HEK293 (cell line): Measurements from ENCODE around the gene CABP4.

Experiments used
- CTCF ChIA-PET: fragments of 350-600 bp; formaldehyde crosslinking; extraction: SDS; loops from one replicate; lab custom pipeline; 2021; ENCODE audit warnings: antibody characterized with exemption; lab: Yijun Ruan, JAX
- POLR2A ChIA-PET: fragments of 300-600 bp; formaldehyde crosslinking; extraction: SDS; loops from one replicate; lab custom pipeline; 2020; ENCODE audit warnings: antibody characterized with exemption, inconsistent platforms; lab: Yijun Ruan, JAX
- H3K27ac ChIP-seq: fragments of 200-500 bp; sonication (Bioruptor generic); 2 replicates; pipeline ENCODE4 v1.5.1; 2014; ENCODE audit warnings: low read depth, low read length, control low read depth, inconsistent platforms; ENCODE audit errors: extremely low read depth
- H3K36me3 ChIP-seq, 2 experiments: fragments of 200-500 bp in 1 of 2; sonication (Bioruptor generic) in 1 of 2; 1 replicate in 1 of 2; 2 replicates in 1 of 2; pipeline ENCODE4 v1.5.1; 2014 to 2017; ENCODE audit warnings: inconsistent platforms in 2 of 2, low read length in 2 of 2; ENCODE audit not compliant: control insufficient read depth in 2 of 2, insufficient read depth in 1 of 2
- H3K4me1 ChIP-seq: fragments of 200-500 bp; sonication (Bioruptor generic); 2 replicates; pipeline ENCODE4 v1.5.1; 2014; ENCODE audit warnings: mild to moderate bottlenecking, low read length, inconsistent platforms; ENCODE audit not compliant: control insufficient read depth, insufficient read depth
- H3K4me3 ChIP-seq: 2 replicates; pipeline ENCODE4 v1.5.1; 2011; ENCODE audit warnings: low read depth, mild to moderate bottlenecking, control low read depth, low read length, moderate library complexity
- H3K9me3 ChIP-seq: fragments of 200-500 bp; sonication (Bioruptor generic); 2 replicates; pipeline ENCODE4 v1.5.1; 2014; ENCODE audit warnings: low read depth, low read length, inconsistent platforms; ENCODE audit not compliant: control insufficient read depth, insufficient read depth
- GLIS1 ChIP-seq: fragments of 450-650 bp; formaldehyde crosslinking; IDR thresholded peaks from 2 replicates; pipeline ENCODE4 v1.5.1; 2016; ENCODE audit warnings: missing biosample characterization, missing genetic modification characterization
- KLF16 ChIP-seq: fragments of 450-650 bp; formaldehyde crosslinking; IDR thresholded peaks from 2 replicates; pipeline ENCODE4 v1.5.1; 2017; ENCODE audit warnings: missing biosample characterization, missing genetic modification characterization
- SETDB1 ChIP-seq: IDR thresholded peaks from one replicate; pipeline ENCODE4 v1.6.1; 2017; ENCODE audit warnings: mild to moderate bottlenecking, low read length, moderate library complexity, mixed read lengths; ENCODE audit not compliant: insufficient read length
- SP3 ChIP-seq: fragments of 450-650 bp; formaldehyde crosslinking; IDR thresholded peaks from 2 replicates; pipeline ENCODE4 v1.5.1; 2016; ENCODE audit warnings: missing biosample characterization, missing genetic modification characterization
- YY1 ChIP-seq: fragments of 450-650 bp; formaldehyde crosslinking; IDR thresholded peaks from 2 replicates; pipeline ENCODE4 v1.5.1; 2018; ENCODE audit warnings: missing biosample characterization, missing genetic modification characterization
- ZBTB1 ChIP-seq: fragments of 450-650 bp; formaldehyde crosslinking; IDR thresholded peaks from 2 replicates; pipeline ENCODE4 v1.5.1; 2016; ENCODE audit warnings: missing biosample characterization, missing genetic modification characterization
- ZBTB20 ChIP-seq: fragments of 450-650 bp; formaldehyde crosslinking; IDR thresholded peaks from 2 replicates; pipeline ENCODE4 v1.5.1; 2016; ENCODE audit warnings: missing biosample characterization, missing genetic modification characterization
- ZNF335 ChIP-seq: fragments of 450-650 bp; formaldehyde crosslinking; conservative IDR thresholded peaks from 2 replicates; pipeline ENCODE4 v1.5.1; 2016; ENCODE audit warnings: missing biosample characterization, missing genetic modification characterization
- ZNF558 ChIP-seq: fragments of 450-650 bp; formaldehyde crosslinking; IDR thresholded peaks from 2 replicates; pipeline ENCODE4 v1.5.1; 2016; ENCODE audit warnings: missing biosample characterization, missing genetic modification characterization
- ZNF629 ChIP-seq: fragments of 450-650 bp; formaldehyde crosslinking; IDR thresholded peaks from 2 replicates; pipeline ENCODE4 v1.5.1; 2017; ENCODE audit warnings: missing biosample characterization, missing genetic modification characterization
- ZNF76 ChIP-seq: fragments of 450-650 bp; formaldehyde crosslinking; IDR thresholded peaks from 2 replicates; pipeline ENCODE4; 2016; ENCODE audit warnings: low read depth, missing biosample characterization, missing genetic modification characterization, borderline replicate concordance
- TF ChIP-seq, protein P1 (sequence below): fragments of 450-650 bp; formaldehyde crosslinking; IDR thresholded peaks from 2 replicates; pipeline ENCODE4 v1.5.1; 2016; ENCODE audit warnings: missing biosample characterization, missing genetic modification characterization
- TF ChIP-seq, protein P2 (sequence below): fragments of 450-650 bp; formaldehyde crosslinking; IDR thresholded peaks from 2 replicates; pipeline ENCODE4 v1.5.1; 2016; ENCODE audit warnings: missing biosample characterization, missing genetic modification characterization
- TF ChIP-seq, protein P3 (sequence below): fragments of 450-650 bp; formaldehyde crosslinking; IDR thresholded peaks from 2 replicates; pipeline ENCODE4 v1.5.1; 2016; ENCODE audit warnings: missing biosample characterization, missing genetic modification characterization, low read depth
- TF ChIP-seq, protein P4 (sequence below): fragments of 450-650 bp; formaldehyde crosslinking; IDR thresholded peaks from 2 replicates; pipeline ENCODE4 v1.5.1; 2016; ENCODE audit warnings: missing biosample characterization, missing genetic modification characterization
- TF ChIP-seq, protein P5 (sequence below): fragments of 450-650 bp; formaldehyde crosslinking; IDR thresholded peaks from 2 replicates; pipeline ENCODE4 v1.5.1; 2016; ENCODE audit warnings: missing biosample characterization, missing genetic modification characterization
- TF ChIP-seq, protein P6 (sequence below): fragments of 450-650 bp; formaldehyde crosslinking; IDR thresholded peaks from 2 replicates; pipeline ENCODE4 v1.5.1; 2016; ENCODE audit warnings: missing biosample characterization, missing genetic modification characterization
- TF ChIP-seq, protein P7 (sequence below): fragments of 450-650 bp; formaldehyde crosslinking; conservative IDR thresholded peaks from 2 replicates; pipeline ENCODE4 v1.5.1; 2016; ENCODE audit warnings: low read depth, missing biosample characterization, missing genetic modification characterization

The CABP4 gene

DNA sequence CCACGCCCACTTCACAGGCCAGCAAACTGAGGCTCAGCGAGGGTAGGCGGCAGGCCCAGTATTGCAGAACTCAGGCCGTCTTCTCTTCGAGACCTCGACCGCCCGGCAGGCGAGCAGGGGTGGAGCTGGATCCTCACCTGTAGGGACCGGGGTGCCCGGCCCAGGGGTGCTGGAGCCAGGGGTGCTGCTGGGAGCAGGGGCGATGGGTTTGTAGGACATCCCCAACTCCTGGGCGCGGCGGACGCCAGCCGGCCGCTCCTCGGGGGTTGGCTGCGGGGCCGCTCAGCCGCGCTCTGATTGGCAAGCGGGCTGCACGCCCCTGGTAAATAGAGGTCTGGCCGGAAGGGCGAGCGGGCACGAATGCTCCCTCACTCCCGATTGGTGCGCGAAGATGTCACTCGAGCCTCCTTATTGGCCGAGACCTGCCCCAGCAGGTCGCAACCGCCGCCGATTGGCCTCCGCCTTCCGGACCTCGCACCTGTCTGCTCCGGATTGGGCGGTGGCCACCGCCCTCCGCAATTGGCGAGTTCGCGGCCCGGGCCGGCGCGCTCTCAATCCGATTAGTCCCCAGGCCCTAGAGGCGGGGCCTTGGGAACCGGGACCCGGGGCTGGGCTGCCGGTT lies 52.8 kb downstream of the CABP4 start, which contains the start of gene CDK2AP2 (continued):
- TF ChIP-seq, protein P1, sequence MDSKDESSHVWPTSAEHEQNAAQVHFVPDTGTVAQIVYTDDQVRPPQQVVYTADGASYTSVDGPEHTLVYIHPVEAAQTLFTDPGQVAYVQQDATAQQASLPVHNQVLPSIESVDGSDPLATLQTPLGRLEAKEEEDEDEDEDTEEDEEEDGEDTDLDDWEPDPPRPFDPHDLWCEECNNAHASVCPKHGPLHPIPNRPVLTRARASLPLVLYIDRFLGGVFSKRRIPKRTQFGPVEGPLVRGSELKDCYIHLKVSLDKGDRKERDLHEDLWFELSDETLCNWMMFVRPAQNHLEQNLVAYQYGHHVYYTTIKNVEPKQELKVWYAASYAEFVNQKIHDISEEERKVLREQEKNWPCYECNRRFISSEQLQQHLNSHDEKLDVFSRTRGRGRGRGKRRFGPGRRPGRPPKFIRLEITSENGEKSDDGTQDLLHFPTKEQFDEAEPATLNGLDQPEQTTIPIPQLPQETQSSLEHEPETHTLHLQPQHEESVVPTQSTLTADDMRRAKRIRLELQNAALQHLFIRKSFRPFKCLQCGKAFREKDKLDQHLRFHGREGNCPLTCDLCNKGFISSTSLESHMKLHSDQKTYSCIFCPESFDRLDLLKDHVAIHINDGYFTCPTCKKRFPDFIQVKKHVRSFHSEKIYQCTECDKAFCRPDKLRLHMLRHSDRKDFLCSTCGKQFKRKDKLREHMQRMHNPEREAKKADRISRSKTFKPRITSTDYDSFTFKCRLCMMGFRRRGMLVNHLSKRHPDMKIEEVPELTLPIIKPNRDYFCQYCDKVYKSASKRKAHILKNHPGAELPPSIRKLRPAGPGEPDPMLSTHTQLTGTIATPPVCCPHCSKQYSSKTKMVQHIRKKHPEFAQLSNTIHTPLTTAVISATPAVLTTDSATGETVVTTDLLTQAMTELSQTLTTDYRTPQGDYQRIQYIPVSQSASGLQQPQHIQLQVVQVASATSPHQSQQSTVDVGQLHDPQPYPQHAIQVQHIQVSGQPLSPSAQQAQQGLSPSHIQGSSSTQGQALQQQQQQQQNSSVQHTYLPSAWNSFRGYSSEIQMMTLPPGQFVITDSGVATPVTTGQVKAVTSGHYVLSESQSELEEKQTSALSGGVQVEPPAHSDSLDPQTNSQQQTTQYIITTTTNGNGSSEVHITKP = peak; percentile 92
- TF ChIP-seq ZNF76 = peak; percentile 77; the same call in 1 of the 2 replicates

DNA sequence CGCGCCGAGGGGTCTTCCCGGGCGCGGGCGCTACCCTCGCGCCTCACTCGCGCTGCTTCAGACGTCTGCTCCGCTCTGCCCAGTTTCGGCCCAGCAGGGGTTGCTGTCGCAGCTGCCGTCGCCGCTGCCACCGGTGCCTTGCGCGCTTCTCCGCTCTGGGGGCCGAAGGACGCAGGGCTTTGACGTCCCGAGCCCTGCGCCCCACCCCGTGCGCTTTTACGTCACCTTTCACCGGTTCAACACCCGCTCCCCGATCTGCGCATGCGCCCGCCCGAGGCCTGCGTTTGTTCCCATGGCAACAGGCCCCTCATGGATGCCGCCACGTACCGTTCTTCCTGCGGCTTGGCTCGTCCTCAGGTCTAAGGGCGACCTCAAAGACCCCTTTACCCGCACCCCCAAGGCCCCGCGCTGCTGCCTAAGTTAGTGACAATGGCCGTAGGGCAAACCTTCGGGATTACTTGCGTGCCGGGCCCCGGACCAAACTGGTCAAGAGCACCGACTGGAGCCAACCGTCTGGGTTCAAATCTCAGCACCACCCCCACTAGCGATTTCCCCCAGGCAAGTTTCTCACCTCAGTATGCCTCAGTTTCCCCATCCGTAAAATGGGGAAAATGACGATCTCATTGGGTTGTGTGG lies 53.5 kb downstream of the CABP4 start:
- H3K4me1 ChIP-seq = no peaks in the 10 kb centered on the region
- peaks cover 0 to 6% of the 10 kb centered on the region in 2 experiments; a peak in 1 of 3 replicates for H3K36me3 ChIP-seq
- H3K9me3 ChIP-seq = no peaks in the 10 kb centered on the region
- ChIA-PET CTCF (no interaction called here), POLR2A (no interaction called here)
- H3K27ac ChIP-seq = no peak overlapping the region; the same call in 1 of the 2 replicates
- peak overlapping the region; percentile 90 for H3K4me3 ChIP-seq
- TF ChIP-seq, protein P2, sequence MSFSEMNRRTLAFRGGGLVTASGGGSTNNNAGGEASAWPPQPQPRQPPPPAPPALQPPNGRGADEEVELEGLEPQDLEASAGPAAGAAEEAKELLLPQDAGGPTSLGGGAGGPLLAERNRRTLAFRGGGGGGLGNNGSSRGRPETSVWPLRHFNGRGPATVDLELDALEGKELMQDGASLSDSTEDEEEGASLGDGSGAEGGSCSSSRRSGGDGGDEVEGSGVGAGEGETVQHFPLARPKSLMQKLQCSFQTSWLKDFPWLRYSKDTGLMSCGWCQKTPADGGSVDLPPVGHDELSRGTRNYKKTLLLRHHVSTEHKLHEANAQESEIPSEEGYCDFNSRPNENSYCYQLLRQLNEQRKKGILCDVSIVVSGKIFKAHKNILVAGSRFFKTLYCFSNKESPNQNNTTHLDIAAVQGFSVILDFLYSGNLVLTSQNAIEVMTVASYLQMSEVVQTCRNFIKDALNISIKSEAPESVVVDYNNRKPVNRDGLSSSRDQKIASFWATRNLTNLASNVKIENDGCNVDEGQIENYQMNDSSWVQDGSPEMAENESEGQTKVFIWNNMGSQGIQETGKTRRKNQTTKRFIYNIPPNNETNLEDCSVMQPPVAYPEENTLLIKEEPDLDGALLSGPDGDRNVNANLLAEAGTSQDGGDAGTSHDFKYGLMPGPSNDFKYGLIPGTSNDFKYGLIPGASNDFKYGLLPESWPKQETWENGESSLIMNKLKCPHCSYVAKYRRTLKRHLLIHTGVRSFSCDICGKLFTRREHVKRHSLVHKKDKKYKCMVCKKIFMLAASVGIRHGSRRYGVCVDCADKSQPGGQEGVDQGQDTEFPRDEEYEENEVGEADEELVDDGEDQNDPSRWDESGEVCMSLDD (tag by site-specific recombination) = peak; percentile 70
- TF ChIP-seq GLIS1 (tag by site-specific recombination) (peak; percentile 64), ZNF335 (tag by site-specific recombination) (peak; percentile 98), SP3 (tag by site-specific recombination) (no peak; the same call in 1 of the 2 replicates), SETDB1 (no peak), ZBTB20 (peak; percentile 94), YY1 (tag by site-specific recombination) (peak; percentile 52; the same call in 1 of the 2 replicates), ZNF558 (tag by site-specific recombination) (no peak), ZNF629 (tag by site-specific recombination) (peak; percentile 98), KLF16 (0 out of 2 replicates have a peak, but pooled peaks have one; percentile 36), ZBTB1 (tag by site-specific recombination) (no peak)
- TF ChIP-seq, protein P3, sequence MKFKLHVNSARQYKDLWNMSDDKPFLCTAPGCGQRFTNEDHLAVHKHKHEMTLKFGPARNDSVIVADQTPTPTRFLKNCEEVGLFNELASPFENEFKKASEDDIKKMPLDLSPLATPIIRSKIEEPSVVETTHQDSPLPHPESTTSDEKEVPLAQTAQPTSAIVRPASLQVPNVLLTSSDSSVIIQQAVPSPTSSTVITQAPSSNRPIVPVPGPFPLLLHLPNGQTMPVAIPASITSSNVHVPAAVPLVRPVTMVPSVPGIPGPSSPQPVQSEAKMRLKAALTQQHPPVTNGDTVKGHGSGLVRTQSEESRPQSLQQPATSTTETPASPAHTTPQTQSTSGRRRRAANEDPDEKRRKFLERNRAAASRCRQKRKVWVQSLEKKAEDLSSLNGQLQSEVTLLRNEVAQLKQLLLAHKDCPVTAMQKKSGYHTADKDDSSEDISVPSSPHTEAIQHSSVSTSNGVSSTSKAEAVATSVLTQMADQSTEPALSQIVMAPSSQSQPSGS (tag by site-specific recombination) = peak; percentile 28; the same call in 1 of the 2 replicates
- TF ChIP-seq, protein P4, sequence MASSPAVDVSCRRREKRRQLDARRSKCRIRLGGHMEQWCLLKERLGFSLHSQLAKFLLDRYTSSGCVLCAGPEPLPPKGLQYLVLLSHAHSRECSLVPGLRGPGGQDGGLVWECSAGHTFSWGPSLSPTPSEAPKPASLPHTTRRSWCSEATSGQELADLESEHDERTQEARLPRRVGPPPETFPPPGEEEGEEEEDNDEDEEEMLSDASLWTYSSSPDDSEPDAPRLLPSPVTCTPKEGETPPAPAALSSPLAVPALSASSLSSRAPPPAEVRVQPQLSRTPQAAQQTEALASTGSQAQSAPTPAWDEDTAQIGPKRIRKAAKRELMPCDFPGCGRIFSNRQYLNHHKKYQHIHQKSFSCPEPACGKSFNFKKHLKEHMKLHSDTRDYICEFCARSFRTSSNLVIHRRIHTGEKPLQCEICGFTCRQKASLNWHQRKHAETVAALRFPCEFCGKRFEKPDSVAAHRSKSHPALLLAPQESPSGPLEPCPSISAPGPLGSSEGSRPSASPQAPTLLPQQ (tag by site-specific recombination) = peak; percentile 66
- TF ChIP-seq, protein P5, sequence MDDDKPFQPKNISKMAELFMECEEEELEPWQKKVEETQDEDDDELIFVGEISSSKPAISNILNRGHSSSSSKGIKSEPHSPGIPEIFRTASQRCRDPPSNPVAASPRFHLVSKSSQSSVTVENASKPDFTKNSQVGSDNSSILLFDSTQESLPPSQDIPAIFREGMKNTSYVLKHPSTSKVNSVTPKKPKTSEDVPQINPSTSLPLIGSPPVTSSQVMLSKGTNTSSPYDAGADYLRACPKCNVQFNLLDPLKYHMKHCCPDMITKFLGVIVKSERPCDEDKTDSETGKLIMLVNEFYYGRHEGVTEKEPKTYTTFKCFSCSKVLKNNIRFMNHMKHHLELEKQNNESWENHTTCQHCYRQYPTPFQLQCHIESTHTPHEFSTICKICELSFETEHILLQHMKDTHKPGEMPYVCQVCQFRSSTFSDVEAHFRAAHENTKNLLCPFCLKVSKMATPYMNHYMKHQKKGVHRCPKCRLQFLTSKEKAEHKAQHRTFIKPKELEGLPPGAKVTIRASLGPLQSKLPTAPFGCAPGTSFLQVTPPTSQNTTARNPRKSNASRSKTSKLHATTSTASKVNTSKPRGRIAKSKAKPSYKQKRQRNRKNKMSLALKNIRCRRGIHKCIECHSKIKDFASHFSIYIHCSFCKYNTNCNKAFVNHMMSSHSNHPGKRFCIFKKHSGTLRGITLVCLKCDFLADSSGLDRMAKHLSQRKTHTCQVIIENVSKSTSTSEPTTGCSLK (tag by site-specific recombination) = no peak
- TF ChIP-seq, protein P6, sequence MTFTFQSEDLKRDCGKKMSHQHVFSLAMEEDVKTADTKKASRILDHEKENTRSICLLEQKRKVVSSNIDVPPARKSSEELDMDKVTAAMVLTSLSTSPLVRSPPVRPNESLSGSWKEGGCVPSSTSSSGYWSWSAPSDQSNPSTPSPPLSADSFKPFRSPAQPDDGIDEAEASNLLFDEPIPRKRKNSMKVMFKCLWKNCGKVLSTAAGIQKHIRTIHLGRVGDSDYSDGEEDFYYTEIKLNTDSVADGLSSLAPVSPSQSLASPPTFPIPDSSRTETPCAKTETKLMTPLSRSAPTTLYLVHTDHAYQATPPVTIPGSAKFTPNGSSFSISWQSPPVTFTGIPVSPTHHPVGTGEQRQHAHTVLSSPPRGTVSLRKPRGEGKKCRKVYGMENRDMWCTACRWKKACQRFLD (tag by site-specific recombination) = peak; percentile 78; the same call in 1 of the 2 replicates
- TF ChIP-seq, protein P7, sequence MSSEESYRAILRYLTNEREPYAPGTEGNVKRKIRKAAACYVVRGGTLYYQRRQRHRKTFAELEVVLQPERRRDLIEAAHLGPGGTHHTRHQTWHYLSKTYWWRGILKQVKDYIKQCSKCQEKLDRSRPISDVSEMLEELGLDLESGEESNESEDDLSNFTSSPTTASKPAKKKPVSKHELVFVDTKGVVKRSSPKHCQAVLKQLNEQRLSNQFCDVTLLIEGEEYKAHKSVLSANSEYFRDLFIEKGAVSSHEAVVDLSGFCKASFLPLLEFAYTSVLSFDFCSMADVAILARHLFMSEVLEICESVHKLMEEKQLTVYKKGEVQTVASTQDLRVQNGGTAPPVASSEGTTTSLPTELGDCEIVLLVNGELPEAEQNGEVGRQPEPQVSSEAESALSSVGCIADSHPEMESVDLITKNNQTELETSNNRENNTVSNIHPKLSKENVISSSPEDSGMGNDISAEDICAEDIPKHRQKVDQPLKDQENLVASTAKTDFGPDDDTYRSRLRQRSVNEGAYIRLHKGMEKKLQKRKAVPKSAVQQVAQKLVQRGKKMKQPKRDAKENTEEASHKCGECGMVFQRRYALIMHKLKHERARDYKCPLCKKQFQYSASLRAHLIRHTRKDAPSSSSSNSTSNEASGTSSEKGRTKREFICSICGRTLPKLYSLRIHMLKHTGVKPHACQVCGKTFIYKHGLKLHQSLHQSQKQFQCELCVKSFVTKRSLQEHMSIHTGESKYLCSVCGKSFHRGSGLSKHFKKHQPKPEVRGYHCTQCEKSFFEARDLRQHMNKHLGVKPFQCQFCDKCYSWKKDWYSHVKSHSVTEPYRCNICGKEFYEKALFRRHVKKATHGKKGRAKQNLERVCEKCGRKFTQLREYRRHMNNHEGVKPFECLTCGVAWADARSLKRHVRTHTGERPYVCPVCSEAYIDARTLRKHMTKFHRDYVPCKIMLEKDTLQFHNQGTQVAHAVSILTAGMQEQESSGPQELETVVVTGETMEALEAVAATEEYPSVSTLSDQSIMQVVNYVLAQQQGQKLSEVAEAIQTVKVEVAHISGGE (tag by site-specific recombination) = 0 out of 2 replicates have a peak, but pooled peaks have one; percentile 5
